NB4 (cell line): ENCODE measurements around the gene SBF1.

ENCODE experiments used
- DNase-seq: peaks from one replicate; pipeline ENCODE4 v3.0.0; 2010; ENCODE audit warnings: low read depth
- H3K4me3 ChIP-seq: one replicate; pipeline ENCODE4 v1.5.1; 2011; ENCODE audit warnings: mild to moderate bottlenecking, low read depth, low read length, moderate library complexity
- MAX ChIP-seq: IDR thresholded peaks from 2 replicates; pipeline ENCODE4 v1.6.1; 2011; ENCODE audit warnings: low read depth, low read length
- MYC ChIP-seq: IDR thresholded peaks from 2 replicates; pipeline ENCODE4 v1.6.1; 2011; ENCODE audit warnings: low read depth, low read length
- POLR2A ChIP-seq: IDR thresholded peaks from 2 replicates; pipeline ENCODE4 v1.6.1; 2011; ENCODE audit warnings: mild to moderate bottlenecking; ENCODE audit not compliant: insufficient read length; ENCODE audit errors: extremely low read depth
- TF ChIP-seq, protein P1 (sequence below): IDR thresholded peaks from one replicate; pipeline ENCODE4 v1.5.1; 2012; ENCODE audit warnings: low read depth, low read length

SBF1 gene

DNA sequence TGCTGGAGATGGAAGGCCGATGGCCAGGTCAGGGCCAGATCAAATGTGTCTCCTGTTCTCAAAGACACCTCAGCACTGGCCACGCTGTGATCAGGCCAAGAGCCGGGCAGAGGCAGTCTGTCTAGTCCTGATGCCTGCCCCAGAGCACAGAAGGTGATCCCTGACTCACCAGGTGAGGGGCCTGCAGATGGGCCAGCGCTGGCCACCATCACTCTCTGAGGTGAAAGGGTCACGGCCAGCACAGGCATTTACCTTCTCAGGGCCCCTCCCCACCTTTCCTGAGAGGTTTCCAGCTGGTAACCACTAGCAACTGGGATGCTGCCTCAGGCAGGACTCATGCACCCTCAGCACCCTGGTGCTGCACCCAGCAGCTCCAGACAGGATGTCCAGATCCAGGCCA lies 2.9 kb downstream of the SBF1 start:
- DNase-seq = no peak
- H3K4me3 ChIP-seq = no peak overlapping the region
- TF ChIP-seq, protein P1, sequence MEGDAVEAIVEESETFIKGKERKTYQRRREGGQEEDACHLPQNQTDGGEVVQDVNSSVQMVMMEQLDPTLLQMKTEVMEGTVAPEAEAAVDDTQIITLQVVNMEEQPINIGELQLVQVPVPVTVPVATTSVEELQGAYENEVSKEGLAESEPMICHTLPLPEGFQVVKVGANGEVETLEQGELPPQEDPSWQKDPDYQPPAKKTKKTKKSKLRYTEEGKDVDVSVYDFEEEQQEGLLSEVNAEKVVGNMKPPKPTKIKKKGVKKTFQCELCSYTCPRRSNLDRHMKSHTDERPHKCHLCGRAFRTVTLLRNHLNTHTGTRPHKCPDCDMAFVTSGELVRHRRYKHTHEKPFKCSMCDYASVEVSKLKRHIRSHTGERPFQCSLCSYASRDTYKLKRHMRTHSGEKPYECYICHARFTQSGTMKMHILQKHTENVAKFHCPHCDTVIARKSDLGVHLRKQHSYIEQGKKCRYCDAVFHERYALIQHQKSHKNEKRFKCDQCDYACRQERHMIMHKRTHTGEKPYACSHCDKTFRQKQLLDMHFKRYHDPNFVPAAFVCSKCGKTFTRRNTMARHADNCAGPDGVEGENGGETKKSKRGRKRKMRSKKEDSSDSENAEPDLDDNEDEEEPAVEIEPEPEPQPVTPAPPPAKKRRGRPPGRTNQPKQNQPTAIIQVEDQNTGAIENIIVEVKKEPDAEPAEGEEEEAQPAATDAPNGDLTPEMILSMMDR = no peak
- TF ChIP-seq MAX (no peak), POLR2A (no peak), MYC (no peak)

DNA sequence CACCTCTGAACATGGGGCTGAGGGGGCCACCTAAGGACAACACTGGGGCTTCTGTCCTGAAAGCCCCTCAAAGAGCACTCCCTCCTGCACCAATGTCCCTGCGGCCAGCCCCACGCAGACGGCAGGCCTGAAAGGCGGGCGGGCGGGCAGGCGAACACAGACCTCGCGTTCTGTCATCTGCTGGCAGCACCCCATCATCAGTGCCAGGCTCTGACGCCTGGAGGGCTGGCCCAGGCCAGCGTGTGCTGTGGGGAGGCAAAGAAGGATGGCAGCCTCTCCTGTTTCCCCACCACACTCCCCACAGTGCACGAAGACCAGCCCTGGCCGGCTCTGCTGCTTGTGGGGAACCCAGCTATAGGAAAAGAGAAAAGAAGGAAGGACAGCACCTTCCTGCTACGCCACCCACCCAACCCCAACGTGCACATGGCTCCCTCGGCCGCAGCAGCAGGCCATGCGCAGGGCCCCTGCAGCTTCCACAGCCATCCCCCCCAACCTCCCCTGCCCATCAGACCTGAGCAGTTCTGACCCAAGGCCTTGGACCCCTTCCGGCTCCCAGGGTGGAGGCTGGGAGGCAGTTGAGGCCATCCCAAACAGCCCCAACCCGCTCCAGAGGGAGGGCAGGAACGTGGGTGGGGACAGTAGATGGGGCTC lies 3.5 kb downstream of the SBF1 start:
- DNase-seq = no peak
- H3K4me3 ChIP-seq = no peak overlapping the region
- TF ChIP-seq MAX (no peak), MYC (no peak), POLR2A (no peak)
- TF ChIP-seq, protein P1 = no peak

DNA sequence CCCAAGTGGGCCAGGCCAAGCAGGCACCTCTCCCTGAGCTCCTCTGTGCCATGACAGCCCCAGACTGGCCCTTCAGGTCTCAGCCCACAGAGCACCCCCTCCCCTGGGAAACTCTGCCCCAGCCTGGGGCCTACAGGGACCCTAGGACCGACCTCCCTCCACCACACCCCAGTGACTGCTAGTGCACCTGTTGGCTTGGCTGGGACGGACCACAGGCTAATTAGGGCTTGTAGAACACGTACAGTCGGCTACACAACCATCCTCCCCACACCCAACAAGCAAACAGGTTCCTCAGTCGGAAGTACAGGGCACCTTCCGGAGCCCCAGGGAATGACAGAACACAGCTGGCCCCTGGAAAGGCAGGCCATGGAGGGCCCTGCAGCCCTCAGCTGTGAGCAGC lies 4.3 kb downstream of the SBF1 start:
- TF ChIP-seq POLR2A = no peak
- TF ChIP-seq MYC = no peak
- TF ChIP-seq MAX = no peak
- TF ChIP-seq, protein P1 = no peak
- H3K4me3 ChIP-seq = peak overlapping the region; percentile 11
- DNase-seq = peak; percentile 25

DNA sequence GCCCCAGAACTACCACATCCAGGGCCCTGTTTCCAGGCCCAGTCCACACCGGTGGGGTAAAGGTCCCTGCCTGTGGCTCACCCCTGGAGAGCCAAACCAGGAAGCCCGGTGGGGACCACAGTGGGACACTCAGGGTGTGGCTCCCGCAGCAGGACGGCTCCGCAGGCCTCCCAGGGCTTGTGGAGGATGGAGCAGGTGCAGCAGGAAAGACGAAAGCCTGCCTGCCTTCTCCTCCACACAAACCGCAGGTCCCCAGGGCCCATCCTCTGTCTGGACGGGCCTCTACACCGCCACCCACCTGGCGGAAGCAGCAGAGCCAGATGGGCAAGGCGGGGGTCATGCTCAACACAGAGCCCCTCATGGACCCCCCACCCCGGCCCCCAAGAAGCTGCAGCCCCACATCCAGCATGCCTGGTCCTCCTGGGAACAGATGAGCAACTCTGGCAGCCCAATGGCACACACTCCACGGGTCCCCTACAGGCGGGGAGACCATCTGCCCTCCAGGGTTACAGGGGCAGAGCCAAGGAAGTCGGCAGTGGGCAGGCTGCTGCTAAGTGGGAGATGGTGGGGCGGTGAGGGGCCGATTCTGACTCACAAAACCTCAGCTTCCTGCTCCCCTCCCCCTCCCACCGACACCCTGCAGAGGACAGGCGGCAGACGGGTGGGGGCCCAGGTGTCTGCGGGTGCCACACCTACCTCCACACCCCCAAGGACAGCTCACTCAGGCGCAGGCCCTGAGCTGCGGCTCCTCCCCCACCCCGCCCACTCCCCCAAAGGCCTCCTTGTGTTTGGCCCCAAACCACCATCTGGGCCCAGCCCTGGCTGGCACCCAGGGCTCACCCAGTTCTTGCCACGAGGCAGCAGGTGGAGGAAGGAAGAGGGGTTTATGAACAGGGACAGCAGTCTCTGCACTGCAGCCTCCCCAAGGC lies 5.2 kb downstream of the SBF1 start:
- peak; percentile 99 for DNase-seq
- TF ChIP-seq, protein P1 = peak; percentile 7
- TF ChIP-seq POLR2A (no peak), MAX (peak; percentile 32; the same call in 1 of the 2 replicates), MYC (peak; percentile 54; the same call in 1 of the 2 replicates)
- H3K4me3 ChIP-seq = peak overlapping the region; percentile 25

DNA sequence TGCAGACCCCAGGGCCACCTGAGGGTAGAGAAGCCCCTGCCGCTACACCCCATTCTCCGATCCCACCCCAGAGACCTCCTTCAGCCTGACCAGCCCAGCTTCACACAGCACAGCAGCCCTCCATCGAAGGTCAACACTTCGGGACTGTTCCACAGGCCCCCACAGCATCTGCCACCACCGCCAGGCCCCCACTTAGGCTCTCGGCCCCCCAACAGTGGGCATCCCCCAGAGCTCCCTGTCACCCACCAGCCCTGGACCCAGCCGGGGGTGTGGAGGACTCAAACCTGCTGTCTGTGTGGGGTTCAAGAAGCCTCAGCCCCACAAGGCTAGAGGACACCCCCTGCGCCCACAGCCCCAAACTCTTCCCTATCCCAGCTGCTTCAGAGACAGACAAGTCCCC lies 6.2 kb downstream of the SBF1 start:
- TF ChIP-seq, protein P1 = no peak
- no peak for TF ChIP-seq POLR2A
- TF ChIP-seq MYC = no peak
- no peak for TF ChIP-seq MAX
- no peak for DNase-seq
- no peak overlapping the region for H3K4me3 ChIP-seq
